Suppressor macrophage treated with lipopolysaccharide for 1 hour (primary cell): ENCODE measurements around the gene NFATC2IP.

Experiments
- DNase-seq, 3 donors: peaks; one replicate each; pipeline ENCODE4 v3.0.0-alpha.2; 2020 to 2022

The NFATC2IP gene

GRCh38 chr16:29000019-29000418, 49.3 kb downstream of the NFATC2IP start:
- DNase-seq: peak in 1 of 3 donors; percentile 5

GRCh38 chr16:29004496-29005139, 53.9 kb downstream of the NFATC2IP start:
- peak in 1 of 3 donors; percentile 25 for DNase-seq

- DNase-seq: peak; percentile 64 to 75 (median 67)
These were observed 57.2 kb downstream of the NFATC2IP start for GRCh38 chr16:29007730-29008593.

DNA sequence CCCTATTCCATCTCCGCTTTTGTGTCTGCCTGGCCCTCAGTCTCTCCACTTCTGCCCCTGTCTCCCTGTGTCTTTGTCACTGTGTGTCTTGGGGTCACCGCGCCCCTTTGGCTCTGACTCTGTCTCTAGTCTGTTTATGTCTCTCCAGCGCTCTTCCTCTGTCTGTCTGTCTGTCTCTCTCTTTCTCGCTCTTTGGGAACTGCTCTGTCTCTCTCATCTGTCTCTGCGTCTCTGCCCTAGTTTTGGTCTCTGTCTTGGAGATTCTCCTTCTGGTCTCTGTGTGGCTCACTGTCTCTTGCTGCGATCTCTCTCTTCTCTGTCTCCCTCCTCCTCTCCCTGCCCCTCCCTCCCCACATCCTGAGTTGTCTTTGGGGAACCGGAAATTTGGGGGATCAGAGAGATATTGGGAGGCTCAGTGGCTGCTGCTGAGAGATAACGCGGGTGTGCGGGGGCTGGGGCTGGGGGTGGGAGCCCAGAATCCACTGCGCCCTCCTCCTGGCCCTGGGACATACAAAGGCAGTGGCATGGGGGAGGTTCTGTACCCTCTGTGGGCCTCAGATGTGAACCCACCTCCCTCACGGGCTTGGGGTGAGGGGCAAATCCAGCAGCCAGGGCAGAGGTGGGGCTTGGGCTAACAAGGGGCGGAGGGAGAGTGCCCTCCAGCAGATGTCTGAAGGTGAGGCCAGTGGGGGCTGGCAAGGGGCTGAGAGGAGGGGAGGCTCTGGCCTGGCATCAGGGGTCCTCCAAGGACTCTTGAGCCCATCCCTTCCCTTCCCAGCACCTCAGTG, 58.5 kb downstream of the NFATC2IP start:
- peak in 1 of 3 donors; percentile 18 for DNase-seq

DNA sequence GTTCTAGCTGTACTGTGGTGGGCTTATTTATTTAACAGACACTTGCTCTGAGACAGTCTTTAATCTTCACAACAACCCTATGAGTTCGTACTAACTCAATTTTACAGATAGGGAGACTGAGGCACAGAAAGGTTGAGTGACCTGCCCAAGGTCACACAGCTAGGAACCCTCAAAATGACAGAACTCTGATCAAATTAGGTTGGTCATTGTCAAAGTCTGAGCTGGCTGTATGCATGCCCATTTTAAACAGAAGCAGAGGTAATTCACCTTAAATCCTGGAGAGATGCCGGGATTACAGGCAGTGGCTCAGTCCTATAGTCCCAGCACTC, 59.1 kb downstream of the NFATC2IP start:
- no peak for DNase-seq

DNA sequence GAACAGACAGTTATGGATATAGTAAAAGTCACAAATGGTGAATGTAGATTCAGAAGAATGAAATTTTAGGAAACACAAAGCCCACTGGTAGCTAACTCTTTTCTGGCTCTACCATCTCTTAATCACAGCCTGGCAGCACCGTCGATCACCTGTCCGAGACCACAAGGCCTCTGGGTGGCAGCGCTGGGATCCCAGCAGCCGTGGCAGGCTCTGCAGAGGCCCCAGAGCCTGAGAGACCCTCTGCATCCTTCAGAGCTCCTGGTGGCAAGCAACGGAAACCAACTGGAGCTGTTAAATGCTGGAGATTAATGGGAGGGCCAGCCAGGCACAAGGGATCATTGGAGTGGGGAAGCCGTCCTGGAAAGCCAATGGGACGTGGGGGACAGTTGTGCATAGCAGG, 60.4 kb downstream of the NFATC2IP start:
- peak in 1 of 3 donors; percentile 6 for DNase-seq

- peak in 1 of 3 donors; percentile 11 for DNase-seq
These were observed 61.1 kb downstream of the NFATC2IP start for GRCh38 chr16:29011851-29012250.

DNA sequence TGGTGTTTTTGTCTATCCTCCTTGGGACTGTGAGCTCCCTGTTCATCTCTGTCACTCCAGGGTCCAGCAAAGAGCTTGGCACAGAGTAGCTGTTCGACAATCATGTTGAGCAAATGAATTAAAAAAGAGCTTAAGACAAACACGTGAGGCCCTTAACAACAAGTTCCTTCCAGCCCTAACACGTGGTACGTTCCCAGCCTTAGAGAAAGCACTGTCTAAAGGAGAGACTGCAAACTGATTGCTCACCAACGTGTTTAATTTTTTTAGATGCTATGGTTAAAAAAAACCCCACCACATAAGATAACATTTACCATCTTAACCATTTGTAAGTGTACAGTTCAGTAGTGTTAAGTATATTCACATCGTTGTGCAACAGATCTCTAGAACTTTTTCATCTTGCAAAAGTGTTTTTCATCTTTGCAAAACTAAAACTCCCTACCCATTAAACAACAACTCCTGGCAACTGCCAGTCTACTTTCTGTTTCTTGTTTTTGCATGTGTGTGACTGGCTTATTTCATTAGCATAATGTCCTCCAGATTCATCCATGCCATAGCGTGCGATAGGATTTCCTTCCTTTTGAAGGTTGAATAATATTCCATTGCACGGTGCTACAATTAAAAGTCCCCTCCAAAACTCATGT, 62.3 kb downstream of the NFATC2IP start:
- peak; percentile 44 to 76 (median 50) for DNase-seq

DNA sequence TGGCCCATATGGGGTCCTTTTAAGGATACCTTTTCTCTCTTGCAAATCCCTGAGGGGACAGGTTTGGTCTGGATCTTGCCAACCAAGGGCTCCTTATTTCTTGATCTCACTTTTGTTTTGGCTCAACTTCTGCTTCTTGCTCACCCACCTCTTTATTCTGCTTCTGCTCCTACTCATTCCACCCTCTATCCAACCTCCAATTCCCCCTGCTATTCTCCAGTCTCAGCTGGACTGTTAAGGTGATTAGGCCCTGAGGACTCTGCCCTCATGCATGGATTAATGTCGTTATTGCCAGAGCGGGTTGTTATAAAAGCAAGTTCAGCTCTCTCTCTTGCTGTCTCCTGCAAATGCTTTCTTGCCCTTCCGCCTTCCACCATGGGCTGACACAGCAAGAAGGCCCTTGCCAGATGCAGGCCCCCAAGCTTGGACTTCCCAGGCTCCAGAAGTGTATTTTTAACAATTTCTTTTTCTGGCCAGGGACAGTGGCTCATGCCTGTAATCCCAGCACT, 63.9 kb downstream of the NFATC2IP start:
- peak; percentile 17 to 29 (median 26) for DNase-seq
